Dermis microvascular lymphatic vessel endothelial cell (primary cell): ENCODE measurements around the gene SLC17A7. TPM values are rescaled to one million over a fixed set of nuclear protein-coding genes. Genes with fewer than 3 reads are reported as not detected.

Experiments used
- total RNA-seq: library from RNA; depleted of rRNA; stranded (reverse); fragments of >200 nt; gene quantifications from 2 replicates; pipeline ENCODE4 v1.2.1, GENCODE V29; 2014

Gene SLC17A7
- total RNA-seq, 1 donor from 2014 or later: 0.13 TPM

Other genes with a start within 250 kb of the SLC17A7 start
- 0.26 and 0.51 TPM in 2 replicates for gene SLC6A16, start 116.3 kb downstream of the SLC17A7 start, total RNA-seq
- not detected in 2 replicates for gene CD37, start 106.1 kb downstream of the SLC17A7 start, total RNA-seq
- gene TEAD2, start 79.1 kb downstream of the SLC17A7 start, total RNA-seq: 57.4 and 72.2 TPM in 2 replicates
- gene DKKL1, start 77.7 kb downstream of the SLC17A7 start, total RNA-seq: 0.13 and 0.51 TPM in 2 replicates
- not detected in 2 replicates for gene KASH5, start 53.3 kb downstream of the SLC17A7 start, total RNA-seq
- not detected in 2 replicates for gene PTH2, start 18.1 kb downstream of the SLC17A7 start, total RNA-seq
- gene GFY, start 16.1 kb downstream of the SLC17A7 start, total RNA-seq: not detected in 2 replicates
- gene PIH1D1, start 10.3 kb upstream of the SLC17A7 start, total RNA-seq: 146 and 159 TPM in 2 replicates
- 41.3 and 61.4 TPM in 2 replicates for gene ALDH16A1, start 11.7 kb upstream of the SLC17A7 start, total RNA-seq
- gene FLT3LG, start 32.7 kb upstream of the SLC17A7 start, total RNA-seq: 1.3 and 1.9 TPM in 2 replicates
- gene RPL13A, start 46.1 kb upstream of the SLC17A7 start, total RNA-seq: 3,699 and 4,643 TPM in 2 replicates
- gene RPS11, start 54.9 kb upstream of the SLC17A7 start, total RNA-seq: 2,245 and 2,954 TPM in 2 replicates
- gene FCGRT, start 71.1 kb upstream of the SLC17A7 start, total RNA-seq: 51.9 and 184 TPM in 2 replicates
- gene RCN3, start 86.5 kb upstream of the SLC17A7 start, total RNA-seq: 11.7 and 13.4 TPM in 2 replicates
- gene NOSIP, start 139.0 kb upstream of the SLC17A7 start, total RNA-seq: 109 and 127 TPM in 2 replicates
- 2.4 and 7.1 TPM in 2 replicates for gene PRRG2, start 139.8 kb upstream of the SLC17A7 start, total RNA-seq
- 1.0 and 2.9 TPM in 2 replicates for gene PRR12, start 149.7 kb upstream of the SLC17A7 start, total RNA-seq
- 23.0 and 31.6 TPM in 2 replicates for gene RRAS, start 198.6 kb upstream of the SLC17A7 start, total RNA-seq
- gene SCAF1, start 200.7 kb upstream of the SLC17A7 start, total RNA-seq: 5.3 and 9.6 TPM in 2 replicates
- 33.9 and 42.1 TPM in 2 replicates for gene IRF3, start 224.3 kb upstream of the SLC17A7 start, total RNA-seq
- gene BCL2L12, start 224.4 kb upstream of the SLC17A7 start, total RNA-seq: 4.0 and 4.6 TPM in 2 replicates
- 383 and 426 TPM in 2 replicates for gene PRMT1, start 235.7 kb upstream of the SLC17A7 start, total RNA-seq
- gene ADM5, start 248.1 kb upstream of the SLC17A7 start, total RNA-seq: 0.26 and 0.38 TPM in 2 replicates
- gene CPT1C, start 249.6 kb upstream of the SLC17A7 start, total RNA-seq: 9.6 and 14.5 TPM in 2 replicates